HEK293 (cell line): ENCODE measurements around the gene S1PR2.
A peak's percentile ranks its signal among the peaks of the same experiment; 100 is the strongest.

Experiments used
- CTCF ChIA-PET: fragments of 350-600 bp; formaldehyde crosslinking; extraction: SDS; loops from one replicate; lab custom pipeline; 2021; ENCODE audit warnings: antibody characterized with exemption; lab: Yijun Ruan, JAX
- POLR2A ChIA-PET: fragments of 300-600 bp; formaldehyde crosslinking; extraction: SDS; loops from one replicate; lab custom pipeline; 2020; ENCODE audit warnings: antibody characterized with exemption, inconsistent platforms; lab: Yijun Ruan, JAX
- H3K27ac ChIP-seq: fragments of 200-500 bp; sonication (Bioruptor generic); 2 replicates; pipeline ENCODE4 v1.5.1; 2014; ENCODE audit warnings: low read depth, low read length, control low read depth, inconsistent platforms; ENCODE audit errors: extremely low read depth
- H3K36me3 ChIP-seq, 2 experiments: fragments of 200-500 bp in 1 of 2; sonication (Bioruptor generic) in 1 of 2; 1 replicate in 1 of 2; 2 replicates in 1 of 2; pipeline ENCODE4 v1.5.1; 2014 to 2017; ENCODE audit warnings: inconsistent platforms in 2 of 2, low read length in 2 of 2; ENCODE audit not compliant: control insufficient read depth in 2 of 2, insufficient read depth in 1 of 2
- H3K4me1 ChIP-seq: fragments of 200-500 bp; sonication (Bioruptor generic); 2 replicates; pipeline ENCODE4 v1.5.1; 2014; ENCODE audit warnings: mild to moderate bottlenecking, low read length, inconsistent platforms; ENCODE audit not compliant: control insufficient read depth, insufficient read depth
- H3K4me3 ChIP-seq: 2 replicates; pipeline ENCODE4 v1.5.1; 2011; ENCODE audit warnings: low read depth, mild to moderate bottlenecking, control low read depth, low read length, moderate library complexity
- H3K9me3 ChIP-seq: fragments of 200-500 bp; sonication (Bioruptor generic); 2 replicates; pipeline ENCODE4 v1.5.1; 2014; ENCODE audit warnings: low read depth, low read length, inconsistent platforms; ENCODE audit not compliant: control insufficient read depth, insufficient read depth
- GLI2 ChIP-seq: fragments of 450-650 bp; formaldehyde crosslinking; IDR thresholded peaks from 2 replicates; pipeline ENCODE4; 2017; ENCODE audit warnings: missing biosample characterization, missing genetic modification characterization, low read depth, borderline replicate concordance
- KLF10 ChIP-seq: fragments of 450-650 bp; IDR thresholded peaks from 2 replicates; pipeline ENCODE4 v1.5.1; 2018; ENCODE audit warnings: missing biosample characterization, mild to moderate bottlenecking, missing genetic modification characterization
- OSR2 ChIP-seq: fragments of 450-650 bp; formaldehyde crosslinking; IDR thresholded peaks from 2 replicates; pipeline ENCODE4 v1.5.1; 2016; ENCODE audit warnings: missing biosample characterization, missing genetic modification characterization
- PRDM6 ChIP-seq: fragments of 450-650 bp; formaldehyde crosslinking; IDR thresholded peaks from 2 replicates; pipeline ENCODE4 v1.5.1; 2017; ENCODE audit warnings: missing biosample characterization, missing genetic modification characterization
- ZBTB8A ChIP-seq: fragments of 450-650 bp; formaldehyde crosslinking; IDR thresholded peaks from 2 replicates; pipeline ENCODE4 v1.5.1; 2016; ENCODE audit warnings: missing biosample characterization, missing genetic modification characterization
- ZFP37 ChIP-seq: fragments of 450-650 bp; formaldehyde crosslinking; IDR thresholded peaks from 2 replicates; pipeline ENCODE4 v1.5.1; 2016; ENCODE audit warnings: missing biosample characterization, missing genetic modification characterization
- ZNF121 ChIP-seq: fragments of 450-650 bp; formaldehyde crosslinking; IDR thresholded peaks from 2 replicates; pipeline ENCODE4 v1.5.1; 2016; ENCODE audit warnings: missing biosample characterization, missing genetic modification characterization
- ZNF169 ChIP-seq: fragments of 450-650 bp; formaldehyde crosslinking; IDR thresholded peaks from 2 replicates; pipeline ENCODE4 v1.5.1; 2016; ENCODE audit warnings: missing biosample characterization, missing genetic modification characterization
- ZNF292 ChIP-seq: fragments of 450-650 bp; formaldehyde crosslinking; IDR thresholded peaks from 2 replicates; pipeline ENCODE4 v1.5.1; 2016; ENCODE audit warnings: low read depth, missing biosample characterization, missing genetic modification characterization, borderline replicate concordance
- ZNF433 ChIP-seq: fragments of 450-650 bp; formaldehyde crosslinking; IDR thresholded peaks from 2 replicates; pipeline ENCODE4 v1.5.1; 2016; ENCODE audit warnings: missing biosample characterization, missing genetic modification characterization, low read depth
- ZNF560 ChIP-seq: fragments of 450-650 bp; formaldehyde crosslinking; IDR thresholded peaks from 2 replicates; pipeline ENCODE4 v1.5.1; 2017; ENCODE audit warnings: missing biosample characterization, missing genetic modification characterization, borderline replicate concordance
- ZNF561 ChIP-seq: fragments of 450-650 bp; IDR thresholded peaks from 2 replicates; pipeline ENCODE4 v1.5.1; 2018; ENCODE audit warnings: missing biosample characterization, missing genetic modification characterization, borderline replicate concordance
- ZNF776 ChIP-seq: fragments of 450-650 bp; formaldehyde crosslinking; IDR thresholded peaks from 2 replicates; pipeline ENCODE4 v1.5.0; 2017; ENCODE audit warnings: missing biosample characterization, missing genetic modification characterization, borderline replicate concordance
- ZNF837 ChIP-seq: fragments of 450-650 bp; formaldehyde crosslinking; IDR thresholded peaks from 2 replicates; pipeline ENCODE4 v1.5.1; 2016; ENCODE audit warnings: missing biosample characterization, missing genetic modification characterization
- ZSCAN30 ChIP-seq: fragments of 450-650 bp; IDR thresholded peaks from 2 replicates; pipeline ENCODE4 v1.5.1; 2018; ENCODE audit warnings: missing biosample characterization, mild to moderate bottlenecking, missing genetic modification characterization, moderate library complexity
- ZSCAN5A ChIP-seq: fragments of 450-650 bp; formaldehyde crosslinking; IDR thresholded peaks from 2 replicates; pipeline ENCODE4 v1.5.1; 2016; ENCODE audit warnings: missing biosample characterization, missing genetic modification characterization
- ZXDB ChIP-seq: fragments of 450-650 bp; formaldehyde crosslinking; IDR thresholded peaks from 2 replicates; pipeline ENCODE4 v1.5.1; 2016; ENCODE audit warnings: missing biosample characterization, missing genetic modification characterization

Gene S1PR2

GRCh38 chr19:10193790-10194499 is 37.2 kb downstream of the S1PR2 start (continued):
- TF ChIP-seq ZSCAN5A: no peak
- 0 out of 2 replicates have a peak, but pooled peaks have one; percentile 8 for TF ChIP-seq ZNF292 (tag by site-specific recombination)
- no peak for TF ChIP-seq ZNF560 (tag by site-specific recombination)
- no peak for TF ChIP-seq KLF10 (tag by site-specific recombination)
- no peak for TF ChIP-seq ZNF169 (tag by site-specific recombination)
- peak; percentile 44; the same call in 1 of the 2 replicates for TF ChIP-seq ZBTB8A (tag by site-specific recombination)
- TF ChIP-seq ZNF837 (tag by site-specific recombination): no peak
- TF ChIP-seq, all 188 proteins: peak for 14

DNA sequence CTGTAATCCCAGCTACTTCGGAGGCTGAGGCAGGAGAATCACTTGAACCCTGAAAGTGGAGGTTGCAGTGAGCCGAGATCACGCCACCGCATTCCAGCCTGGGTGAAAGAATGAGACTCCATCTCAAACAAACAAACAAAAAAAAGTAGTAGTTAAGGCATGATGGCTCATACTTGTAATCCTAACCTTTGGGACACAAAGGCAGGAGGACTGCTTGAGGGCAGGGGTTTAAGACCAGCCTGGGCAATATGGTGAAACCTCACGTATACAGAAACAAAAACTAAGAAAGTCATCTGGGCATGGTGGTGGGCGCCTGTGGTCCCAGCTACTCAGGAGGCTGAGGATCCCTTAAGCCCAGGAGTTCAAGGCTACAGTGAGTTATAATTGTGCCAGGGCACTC is 38.2 kb downstream of the S1PR2 start:
- Histone ChIP-seq H3K4me1 (no peaks in the 10 kb centered on the region), H3K4me3 (peak overlapping the region; percentile 99), H3K9me3 (no peaks in the 10 kb centered on the region), H3K36me3 (peaks cover 10 to 52% of the 10 kb centered on the region in 2 experiments; a peak in 2 of 3 replicates), H3K27ac (no peak overlapping the region)
- ChIA-PET CTCF (interaction anchor here (0.6 to 0.7 kb wide), 3 partner anchors 25 to 319 kb away, joined by 3 to 8 read pairs (median 3); no protein-coding TSS in a partner anchor), POLR2A (interaction anchor here (1.0 kb wide), 1 partner anchor 72 kb away, joined by 3 read pairs; no protein-coding TSS in a partner anchor)
- TF ChIP-seq ZFP37 (tag by site-specific recombination) (no peak), ZNF561 (tag by site-specific recombination) (no peak), ZNF776 (no peak), ZNF121 (tag by site-specific recombination) (peak; percentile 67; the same call in 1 of the 2 replicates)

DNA sequence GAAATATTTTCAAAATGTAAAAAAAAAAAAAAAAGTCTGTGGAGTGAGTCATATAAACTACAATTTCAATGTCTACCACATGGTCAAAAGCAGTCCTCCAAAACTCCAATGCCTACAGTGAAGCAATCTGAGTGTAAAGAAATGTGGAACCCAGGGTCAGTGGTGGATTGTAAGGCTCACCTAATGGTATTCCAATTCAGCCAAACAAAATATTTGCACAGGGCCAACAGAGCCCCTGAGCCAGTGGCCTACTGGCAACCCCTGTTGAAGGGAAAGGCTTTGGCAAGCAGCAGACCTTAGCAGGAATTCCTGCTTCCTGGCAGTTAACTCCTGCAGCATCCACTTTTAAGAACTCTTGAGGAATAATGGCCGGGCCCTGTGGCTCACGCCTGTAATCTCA is 39.8 kb downstream of the S1PR2 start:
- Histone ChIP-seq H3K27ac (no peak overlapping the region), H3K4me3 (no peak overlapping the region), H3K4me1 (no peaks in the 10 kb centered on the region), H3K9me3 (no peaks in the 10 kb centered on the region), H3K36me3 (peaks cover 15 to 68% of the 10 kb centered on the region in 2 experiments; a peak in 2 of 3 replicates)
- CTCF ChIA-PET: interaction anchor here (0.7 kb wide), 1 partner anchor 15 kb away, joined by 3 read pairs; no protein-coding TSS in a partner anchor
- TF ChIP-seq PRDM6 (tag by site-specific recombination) (0 out of 2 replicates have a peak, but pooled peaks have one; percentile 13), ZNF433 (no peak), GLI2 (no peak), OSR2 (tag by site-specific recombination) (no peak), ZSCAN30 (tag by site-specific recombination) (no peak), ZXDB (0 out of 2 replicates have a peak, but pooled peaks have one; percentile 33)
- POLR2A ChIA-PET: no interaction called here
